Astrocyte (in vitro differentiated cells and primary cell): ENCODE results near the gene SLC6A9. TPM values are rescaled to one million over a fixed set of nuclear protein-coding genes. Genes with fewer than 3 reads are reported as not detected.

ENCODE experiments used
- DNase-seq: peaks from one replicate; pipeline ENCODE4 v3.0.0-alpha.2; 2010; ENCODE audit warnings: low read depth
- FAIRE-seq: peaks from 2 replicates; lab custom pipeline; 2011; peaks lifted over from hg19 to GRCh38; lab: Jason Lieb, UNC
- H2AFZ ChIP-seq: 2 replicates; pipeline ENCODE4 v1.6.0; 2012; ENCODE audit warnings: low read depth, low read length, inconsistent platforms
- H3K27ac ChIP-seq: 2 replicates; pipeline ENCODE4 v1.5.1; 2011; ENCODE audit warnings: low read depth, low read length, inconsistent platforms
- H3K27me3 ChIP-seq: 2 replicates; pipeline ENCODE4 v1.6.0; 2011; ENCODE audit warnings: low read length, inconsistent platforms; ENCODE audit not compliant: insufficient read depth
- H3K36me3 ChIP-seq: 2 replicates; pipeline ENCODE4 v1.5.1; 2011; ENCODE audit warnings: low read length, inconsistent platforms; ENCODE audit not compliant: insufficient read depth
- H3K4me1 ChIP-seq: 2 replicates; pipeline ENCODE4 v1.5.1; 2011; ENCODE audit warnings: low read length, inconsistent platforms; ENCODE audit not compliant: insufficient read depth
- H3K4me2 ChIP-seq: 2 replicates; pipeline ENCODE4 v1.6.0; 2012; ENCODE audit warnings: low read length, inconsistent platforms
- H3K4me3 ChIP-seq: 2 replicates; pipeline ENCODE4 v1.5.1; 2011; ENCODE audit warnings: low read depth, mild to moderate bottlenecking, low read length, inconsistent platforms; ENCODE audit not compliant: insufficient read depth
- H3K79me2 ChIP-seq: 2 replicates; pipeline ENCODE4 v1.6.0; 2012; ENCODE audit warnings: mild to moderate bottlenecking, low read length, inconsistent platforms; ENCODE audit not compliant: insufficient read depth
- H3K9ac ChIP-seq: 2 replicates; pipeline ENCODE4 v1.6.0; 2012; ENCODE audit warnings: mild to moderate bottlenecking, low read length, inconsistent platforms
- H3K9me3 ChIP-seq: 2 replicates; pipeline ENCODE4 v1.5.1; 2012; ENCODE audit warnings: low read depth, mild to moderate bottlenecking, low read length, inconsistent platforms; ENCODE audit not compliant: insufficient read depth
- H4K20me1 ChIP-seq: 2 replicates; pipeline ENCODE4 v1.6.0; 2012; ENCODE audit warnings: low read length, inconsistent platforms; ENCODE audit not compliant: insufficient read depth
- H3K27ac Mint-ChIP-seq: one replicate; pipeline ENCODE4 v1.8.0; 2021; ENCODE audit warnings: mild to moderate bottlenecking, mixed read lengths; ENCODE audit not compliant: unreplicated experiment
- H3K27me3 Mint-ChIP-seq: one replicate; pipeline ENCODE4 v1.8.0; 2021; ENCODE audit warnings: low read depth, mixed read lengths; ENCODE audit not compliant: unreplicated experiment
- H3K36me3 Mint-ChIP-seq: one replicate; pipeline ENCODE4 v1.8.0; 2021; ENCODE audit warnings: low read depth, mixed read lengths; ENCODE audit not compliant: unreplicated experiment
- H3K4me1 Mint-ChIP-seq: one replicate; pipeline ENCODE4 v1.8.0; 2021; ENCODE audit warnings: low read depth, mixed read lengths; ENCODE audit not compliant: unreplicated experiment
- H3K4me3 Mint-ChIP-seq: one replicate; pipeline ENCODE4 v1.8.0; 2021; ENCODE audit warnings: mild to moderate bottlenecking, moderate library complexity, mixed read lengths; ENCODE audit not compliant: unreplicated experiment
- H3K9me3 Mint-ChIP-seq: one replicate; pipeline ENCODE4 v1.8.0; 2021; ENCODE audit warnings: mild to moderate bottlenecking, mixed read lengths; ENCODE audit not compliant: unreplicated experiment
- CTCF ChIP-seq: IDR thresholded peaks from 2 replicates; pipeline ENCODE4 v1.5.1; 2011; ENCODE audit warnings: low read depth, mild to moderate bottlenecking, inconsistent platforms, low read length, moderate library complexity; ENCODE audit not compliant: insufficient read depth
- EZH2 ChIP-seq: IDR thresholded peaks from 2 replicates; pipeline ENCODE4 v1.6.1; 2012; ENCODE audit warnings: mild to moderate bottlenecking, low read length, inconsistent platforms; ENCODE audit not compliant: insufficient read depth
- total RNA-seq: library from RNA; stranded (reverse); gene quantifications from 2 replicates; pipeline ENCODE4 v1.2.1, GENCODE V29; 2021

Gene SLC6A9
- total RNA-seq, 1 donor from 2014 or later, result 45.2 TPM

- Mint-ChIP-seq H3K27me3 (no peaks in the 10 kb centered on the region), H3K4me1 (peaks cover 41% of the 10 kb centered on the region), H3K36me3 (peaks cover 21% of the 10 kb centered on the region), H3K9me3 (no peaks in the 10 kb centered on the region), H3K4me3 (peak within 1 kb of the TSS; percentile 91), H3K27ac (peak within 1 kb of the TSS; percentile 85)
- FAIRE-seq (no peak), DNase-seq (no peak)
- TF ChIP-seq CTCF, result no peak
- no peak for TF ChIP-seq EZH2
- Histone ChIP-seq H3K36me3 (peaks cover 21% of the 10 kb centered on the region), H3K4me1 (peaks cover 49% of the 10 kb centered on the region), H3K79me2 (peaks cover 80% of the 10 kb centered on the region), H3K4me2 (peak within 1 kb of the TSS; percentile 97), H3K27me3 (no peaks in the 10 kb centered on the region), H3K4me3 (peak within 1 kb of the TSS; percentile 71), H3K27ac (peak within 1 kb of the TSS; percentile 48), H3K9me3 (no peaks in the 10 kb centered on the region), H2AFZ (peak within 1 kb of the TSS; percentile 46), H4K20me1 (peaks cover 67% of the 10 kb centered on the region), H3K9ac (peak within 1 kb of the TSS; percentile 86)
Measured at GRCh38 chr1:43978551-43979260, 52.6 kb downstream of the SLC6A9 start, which contains the start of gene B4GALT2. B4GALT2 (plus strand) TSS chr1:43979210; CDS start chr1:43981161, 1,951 bp downstream.

DNA sequence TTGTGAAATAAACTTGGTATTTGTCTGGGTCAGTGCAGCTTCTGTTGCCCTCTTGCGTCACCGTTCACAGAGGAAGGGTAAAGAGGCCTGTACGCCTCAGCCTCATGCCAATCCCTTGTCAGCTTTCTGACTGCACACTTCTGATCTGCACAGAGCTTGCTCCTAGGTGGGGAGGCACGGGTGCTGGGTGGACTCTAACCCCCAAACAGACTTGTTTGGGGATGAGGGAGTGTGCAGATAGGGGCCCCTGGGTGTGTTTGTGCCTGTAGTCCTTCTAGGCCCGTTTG lies 53.1 kb downstream of the SLC6A9 start:
- Histone ChIP-seq H3K9me3 (no peaks in the 10 kb centered on the region), H3K4me3 (no peak overlapping the region), H3K27me3 (no peaks in the 10 kb centered on the region), H4K20me1 (peaks cover 62% of the 10 kb centered on the region), H3K27ac (no peak overlapping the region), H3K9ac (peak overlapping the region; percentile 84), H2AFZ (no peak overlapping the region), H3K36me3 (peaks cover 24% of the 10 kb centered on the region), H3K4me2 (peak overlapping the region; percentile 97), H3K4me1 (peaks cover 49% of the 10 kb centered on the region), H3K79me2 (peaks cover 78% of the 10 kb centered on the region)
- Mint-ChIP-seq H3K4me3 (peak overlapping the region; percentile 88), H3K27me3 (no peaks in the 10 kb centered on the region), H3K27ac (peak overlapping the region; percentile 85), H3K9me3 (no peaks in the 10 kb centered on the region), H3K4me1 (peaks cover 37% of the 10 kb centered on the region), H3K36me3 (peaks cover 18% of the 10 kb centered on the region)
- FAIRE-seq (no peak), DNase-seq (no peak)
- no peak for TF ChIP-seq CTCF
- TF ChIP-seq EZH2, result no peak
